Activated CD8-positive, alpha-beta memory T cell treated with anti-CD3 and anti-CD28 coated beads for 1 hour (primary cell): ENCODE data around the gene THRAP3.

ENCODE experiments used
- DNase-seq, 2 donors: peaks; one replicate each; pipeline ENCODE4 v3.0.0-alpha.2; 2020; ENCODE audit warnings: low read depth in 1 of 2; ENCODE audit errors: extremely low read depth in 1 of 2

Gene THRAP3

DNA sequence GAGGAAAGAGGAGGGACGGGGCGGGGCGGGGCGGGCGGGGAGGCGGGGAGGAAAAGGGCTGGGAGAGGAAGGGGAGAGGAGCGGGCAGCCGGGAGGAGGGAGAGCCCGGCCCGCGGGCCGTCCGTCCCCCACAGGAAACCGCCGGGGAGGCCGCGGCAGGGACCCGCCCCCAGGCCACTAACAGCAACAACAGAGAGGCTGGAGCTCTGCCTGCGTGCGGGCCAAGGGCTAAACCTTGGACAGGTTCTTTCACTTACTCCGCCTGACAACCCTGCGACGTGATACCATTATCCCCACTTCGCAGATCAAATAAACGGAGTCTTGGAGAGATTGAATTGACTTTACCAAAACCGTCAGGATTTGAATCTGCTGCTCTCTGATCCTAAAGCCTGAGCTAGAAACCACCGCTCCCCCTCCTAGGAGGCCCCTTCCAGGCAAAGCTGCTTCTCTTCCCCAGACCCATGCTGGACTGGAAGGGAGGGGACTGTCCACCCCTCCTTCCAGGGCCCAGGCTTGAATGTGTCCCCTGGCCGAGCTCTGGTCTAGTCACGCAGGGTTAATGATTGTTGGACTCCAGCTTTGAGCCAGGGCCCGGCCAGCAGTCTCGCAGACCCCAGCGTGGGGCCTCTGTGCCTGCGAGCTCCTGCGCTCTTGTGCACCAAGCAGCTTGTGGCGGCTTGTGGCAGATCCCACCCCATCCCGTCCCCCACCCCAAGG, 99.6 kb downstream of the THRAP3 start, which contains the start of gene EVA1B:
EVA1B (minus strand) TSS at position 10 of the 717 bp plus-strand sequence. CDS start 608 bp downstream, outside the sequence.
- DNase-seq, result peak in 1 of 2 donors; percentile 33

DNA sequence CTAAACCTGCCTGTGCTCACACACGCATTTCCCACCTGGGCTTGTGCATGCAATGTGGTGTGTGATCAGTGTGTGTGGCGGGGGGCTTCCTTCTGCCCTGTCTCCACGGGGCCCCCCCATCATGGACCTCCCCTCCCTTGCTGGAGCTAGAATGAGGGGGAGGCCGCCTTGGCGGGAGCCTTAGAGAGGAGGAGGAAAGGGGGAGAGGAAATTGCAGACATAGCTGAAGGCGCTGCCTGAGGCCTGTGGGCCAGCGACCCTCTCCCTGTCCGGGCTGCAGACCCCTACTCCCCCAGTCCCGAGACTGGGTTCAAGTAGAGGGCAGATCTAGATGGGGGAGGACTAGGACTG, 100.1 kb downstream of the THRAP3 start:
- no peak for DNase-seq

DNA sequence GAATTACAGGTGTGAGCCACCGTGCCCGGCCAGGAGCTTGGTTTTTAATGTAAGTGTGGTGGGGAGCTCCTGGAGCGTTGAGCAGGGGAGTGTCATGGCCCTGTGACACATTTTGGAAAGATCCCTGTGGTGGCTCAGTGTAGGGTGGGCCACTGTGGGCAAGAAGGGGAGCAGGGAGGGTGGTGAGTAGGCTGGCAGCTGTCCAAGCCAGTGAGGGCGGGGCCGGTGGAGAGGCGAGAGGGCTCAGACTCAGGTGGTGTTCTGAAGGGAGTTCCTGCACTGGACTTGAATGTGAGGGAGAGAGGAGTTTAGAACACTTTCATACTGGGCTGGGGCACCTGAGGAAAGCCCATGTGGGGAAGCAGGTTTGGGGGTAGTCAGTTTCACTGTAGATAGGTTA, 102.3 kb downstream of the THRAP3 start:
- no peak for DNase-seq

DNA sequence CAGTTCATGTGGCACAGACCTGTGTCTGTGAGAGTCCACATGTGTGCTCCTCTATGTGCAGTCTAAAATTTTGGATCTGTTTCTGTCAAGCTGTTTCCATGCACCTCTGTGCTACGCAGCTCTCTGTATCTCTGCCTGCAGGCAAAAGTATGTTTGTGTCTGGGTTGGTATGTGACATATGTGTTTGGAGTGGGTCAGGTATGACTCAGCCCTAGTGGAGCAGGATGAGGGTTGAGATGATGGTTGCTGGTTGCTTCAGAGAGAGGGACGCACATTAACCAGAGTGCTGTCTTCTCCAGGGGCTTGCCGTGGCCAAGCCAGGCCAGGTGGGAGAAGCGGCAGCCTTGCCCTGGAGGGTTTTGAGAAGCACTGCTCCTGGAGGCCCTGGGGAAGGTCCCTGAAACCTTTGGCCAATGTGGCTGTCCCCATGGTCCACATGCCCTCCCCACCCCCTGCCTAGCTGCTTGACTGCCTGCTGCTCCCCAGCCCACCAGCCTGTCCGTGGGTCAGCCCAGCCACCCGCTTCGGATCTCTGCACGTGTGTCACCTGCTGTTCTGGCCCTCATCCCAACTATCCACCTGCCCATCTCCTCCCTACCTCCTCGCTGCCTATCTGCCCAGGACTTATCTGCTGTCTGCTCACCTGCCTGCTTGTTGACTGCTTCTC, 103.3 kb downstream of the THRAP3 start:
- DNase-seq, result no peak

DNA sequence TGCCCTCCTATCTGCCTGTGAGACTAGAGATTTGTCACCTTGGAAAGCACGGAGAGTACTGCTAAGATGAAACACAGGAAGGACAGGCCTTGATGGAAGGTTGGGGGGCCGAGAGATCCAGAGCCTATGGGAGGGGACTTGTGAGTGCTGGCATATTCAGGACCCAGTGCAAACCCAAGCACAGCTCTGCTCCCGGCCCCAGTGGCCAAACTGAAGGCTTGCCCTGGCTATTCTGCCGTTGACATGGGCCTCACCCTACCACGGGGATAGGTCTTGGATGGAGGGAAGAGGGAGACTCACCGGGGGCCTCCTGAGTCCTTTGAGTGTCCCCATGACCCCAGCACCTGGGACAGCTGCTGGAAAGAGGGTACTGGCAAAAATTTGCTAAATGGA, 103.8 kb downstream of the THRAP3 start:
- no peak for DNase-seq

DNA sequence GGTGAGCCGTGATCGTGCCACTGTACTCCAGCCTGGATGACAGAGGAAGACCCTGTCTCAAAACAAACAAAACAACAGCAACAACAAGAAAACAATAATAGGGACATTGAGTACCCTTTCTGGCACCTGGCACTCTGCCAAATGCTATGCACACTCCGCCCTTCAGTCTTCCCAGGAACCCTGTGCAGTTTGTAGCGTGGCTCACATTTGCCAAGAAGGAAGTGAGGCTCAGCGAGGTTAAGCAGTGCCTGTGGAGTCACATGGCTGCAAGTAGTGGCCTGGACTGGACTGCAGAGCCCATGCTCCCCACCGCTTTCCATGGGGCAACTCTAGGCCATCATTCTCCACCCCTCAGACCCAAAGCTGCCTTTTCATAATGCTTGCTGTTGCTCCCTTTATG, 104.5 kb downstream of the THRAP3 start:
- no peak for DNase-seq

DNA sequence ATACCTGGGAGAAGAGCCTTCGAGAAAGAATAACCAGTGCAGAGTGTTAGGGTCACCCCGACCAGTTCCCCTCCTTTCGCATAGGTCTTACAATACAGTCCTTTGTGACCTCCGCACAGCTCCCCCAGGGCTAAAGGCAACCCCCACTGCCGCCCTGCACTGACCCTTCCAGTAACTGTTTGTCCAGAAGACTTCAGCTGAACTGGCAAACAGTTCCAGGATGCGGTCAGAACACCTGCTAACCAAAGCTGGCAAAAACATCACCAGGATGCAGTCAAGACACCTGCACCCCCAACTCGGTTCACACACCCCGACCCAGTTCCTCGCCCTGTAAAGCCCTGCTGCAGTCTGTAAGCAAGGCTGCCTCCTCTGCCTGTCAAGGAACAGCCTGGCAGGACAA, 105.6 kb downstream of the THRAP3 start:
- no peak for DNase-seq

DNA sequence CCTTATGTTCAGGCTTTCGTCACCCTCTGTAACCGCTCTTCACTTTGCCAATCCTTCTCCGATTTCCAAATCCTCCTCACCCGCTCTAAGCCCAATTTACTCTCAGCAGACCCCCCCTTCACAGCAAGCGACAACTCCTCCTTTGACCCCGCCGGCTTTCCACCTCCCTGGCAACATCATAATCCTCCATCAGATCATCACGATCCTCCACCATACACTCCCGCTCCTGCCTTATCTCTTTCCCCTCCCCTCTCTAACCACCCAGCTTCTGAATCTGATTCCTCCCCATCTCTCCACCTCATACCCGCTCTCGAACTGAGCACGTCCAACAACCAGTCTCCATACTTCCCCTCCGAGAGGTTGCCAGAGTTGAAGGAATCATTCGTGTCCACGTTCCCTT, 106.7 kb downstream of the THRAP3 start:
- DNase-seq, result no peak

DNA sequence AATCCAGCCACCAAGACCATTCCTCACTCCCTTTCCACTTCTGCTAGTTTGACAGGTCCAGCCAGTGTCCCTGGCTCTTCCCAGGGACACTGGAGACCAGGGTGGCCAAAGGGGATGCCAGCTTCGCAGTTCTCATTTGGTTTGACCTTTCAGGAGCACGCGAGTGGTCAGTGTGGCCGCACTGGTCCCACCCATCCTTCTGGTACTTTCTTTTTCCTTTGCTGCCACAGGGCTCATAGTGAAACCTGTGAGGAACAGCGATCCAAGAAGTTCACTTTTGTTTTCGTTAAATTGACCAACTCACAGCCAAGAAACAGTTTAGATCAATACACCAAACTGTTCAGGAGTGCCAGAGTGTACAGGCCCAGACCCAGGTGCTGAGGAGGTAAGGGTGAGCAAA, 113.6 kb downstream of the THRAP3 start:
- no peak for DNase-seq

DNA sequence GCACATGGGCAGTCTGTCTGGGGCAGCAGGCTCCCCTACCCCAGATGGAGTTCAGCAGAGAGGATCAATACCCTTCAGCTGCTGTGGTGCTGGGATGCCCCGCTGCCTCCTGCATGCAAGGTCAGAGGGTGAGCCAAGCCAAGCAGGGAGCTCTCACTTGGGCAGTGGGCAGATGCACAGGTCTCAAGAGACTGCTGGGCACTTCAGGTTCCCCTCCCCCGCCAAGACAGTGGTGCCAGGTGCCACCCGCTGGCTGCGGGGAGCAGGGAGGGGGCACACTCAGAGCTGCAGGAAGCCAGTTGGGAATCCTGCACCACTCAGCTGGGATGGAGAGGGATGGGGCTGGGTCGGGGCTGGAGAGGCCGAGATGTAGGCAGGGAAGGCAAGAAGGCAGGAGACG, 115.0 kb downstream of the THRAP3 start:
- DNase-seq, result no peak

DNA sequence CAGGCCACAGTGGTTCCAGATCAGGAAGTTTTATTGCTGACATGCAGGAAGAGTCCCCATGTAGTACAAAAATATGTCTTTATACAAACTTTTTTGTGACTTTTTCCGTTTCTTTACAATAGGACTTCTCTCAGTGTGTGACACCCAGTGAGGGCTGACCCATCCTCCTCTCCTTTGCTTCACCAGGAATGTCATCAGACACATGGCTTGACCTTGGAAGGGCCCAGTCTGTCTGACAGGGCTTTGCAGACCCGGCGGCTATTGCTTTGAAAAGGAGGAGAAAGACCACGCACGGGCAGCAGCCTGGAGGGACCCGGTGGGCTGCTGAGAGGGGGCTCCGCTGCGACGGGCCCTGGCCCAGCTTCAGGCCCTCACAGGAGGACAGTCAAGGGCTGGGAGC, 115.4 kb downstream of the THRAP3 start:
- DNase-seq, result no peak

DNA sequence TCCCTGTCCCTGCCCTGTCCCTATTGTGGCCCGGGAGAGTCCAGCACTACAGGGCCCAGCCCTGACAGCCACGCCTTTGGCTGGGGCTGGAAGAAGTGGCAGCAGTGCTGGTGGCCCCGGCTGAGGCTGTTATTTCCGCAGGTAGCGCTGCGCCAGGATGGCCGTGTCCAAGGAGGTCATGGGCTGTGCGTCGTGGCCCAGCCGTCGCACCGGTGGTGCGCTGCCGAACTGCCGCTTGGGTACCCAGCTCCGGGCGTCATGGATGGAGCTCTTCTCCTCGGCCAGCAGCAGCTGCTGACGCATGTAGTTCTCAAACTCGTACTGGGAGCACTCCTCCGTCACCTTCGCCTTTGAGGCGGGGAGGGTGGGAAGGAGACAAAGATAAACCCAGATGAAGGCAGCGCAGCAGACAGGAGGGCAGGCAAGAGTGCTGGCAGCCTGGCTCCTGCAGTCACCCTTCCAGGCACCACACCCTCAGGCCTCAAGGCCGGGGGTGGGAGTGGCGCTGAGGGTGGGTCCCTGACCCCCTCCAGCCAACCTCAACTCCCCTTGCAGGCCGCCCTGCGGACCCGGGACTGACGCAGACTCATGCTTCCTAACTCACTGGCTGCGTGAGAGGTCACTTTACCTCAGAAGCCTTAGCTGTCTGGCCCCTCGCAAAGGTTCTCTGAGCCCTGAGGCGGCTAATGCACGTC, 117.5 kb downstream of the THRAP3 start:
- DNase-seq, result no peak

DNA sequence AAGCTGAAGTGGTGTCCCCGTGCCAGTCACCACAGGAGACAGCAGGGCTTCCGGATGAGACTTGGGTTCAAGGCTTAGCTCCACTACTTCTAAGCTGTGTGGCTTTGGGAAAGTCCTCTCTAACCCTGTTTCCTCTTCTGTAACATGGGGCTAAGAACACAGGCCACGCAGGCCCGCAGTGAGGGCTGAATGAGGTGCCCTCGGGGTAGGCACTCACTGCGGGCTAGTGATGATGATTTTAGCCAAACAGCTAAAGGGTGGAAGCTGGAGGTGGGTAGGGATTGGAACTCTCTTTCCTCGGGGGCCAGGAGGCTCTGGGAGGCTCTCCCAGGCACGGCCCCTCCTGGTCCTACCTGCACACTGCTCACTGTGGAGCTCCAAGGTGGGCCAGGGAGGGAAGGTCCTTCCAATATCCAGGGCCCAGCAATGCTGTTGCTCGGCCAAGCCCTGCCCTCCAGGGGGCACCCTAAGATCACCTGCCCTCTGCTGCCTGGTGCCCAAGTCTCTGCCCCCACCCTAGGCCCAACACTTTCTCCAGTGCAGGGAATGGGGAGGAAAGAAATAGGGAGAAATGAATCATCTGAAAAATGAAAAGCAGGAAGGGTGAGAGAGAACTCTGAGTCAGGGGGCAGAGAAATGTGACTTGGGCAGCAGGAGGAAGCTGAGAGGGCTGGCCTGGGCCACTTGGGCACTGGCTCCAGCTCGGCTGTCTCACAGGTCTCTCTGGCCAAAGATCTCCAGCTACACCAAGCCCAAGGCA, 118.4 kb downstream of the THRAP3 start:
- peak in 1 of 2 donors; percentile 45 for DNase-seq

DNA sequence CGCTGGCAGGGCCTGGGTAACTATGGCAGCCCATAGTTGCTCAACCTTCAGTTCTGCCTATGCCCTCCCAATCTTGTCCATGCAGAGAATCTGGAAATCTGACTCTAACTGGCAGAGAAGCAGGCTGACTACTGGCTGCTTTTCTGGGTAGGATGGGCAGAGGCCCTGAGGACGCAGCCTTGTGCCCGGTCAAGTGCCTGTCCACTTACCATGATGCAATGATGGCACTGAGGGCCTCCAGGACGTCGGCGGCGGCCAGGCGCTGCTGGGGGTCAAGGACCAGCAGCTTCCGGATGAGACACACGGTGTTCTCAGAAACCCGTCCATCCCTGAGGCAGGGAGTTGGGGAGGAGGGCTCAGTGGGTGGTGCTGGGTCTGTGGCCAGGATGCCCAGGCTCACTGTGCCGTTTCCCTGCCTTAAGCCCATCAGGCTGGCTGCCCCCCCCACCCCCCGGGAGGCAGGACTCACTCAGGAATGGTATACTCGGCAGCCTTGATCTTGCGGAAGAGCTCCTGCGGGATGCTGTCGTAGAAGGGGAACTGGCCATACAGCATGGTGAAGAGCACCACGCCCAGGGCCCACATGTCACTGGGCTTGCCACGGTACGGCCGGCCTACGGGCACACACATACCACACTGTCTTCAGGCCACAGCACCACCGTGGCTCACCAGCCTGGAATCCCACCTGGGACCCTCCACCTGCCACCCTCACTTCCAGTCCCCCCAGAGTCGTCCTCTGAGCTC, 119.6 kb downstream of the THRAP3 start:
- no peak for DNase-seq

DNA sequence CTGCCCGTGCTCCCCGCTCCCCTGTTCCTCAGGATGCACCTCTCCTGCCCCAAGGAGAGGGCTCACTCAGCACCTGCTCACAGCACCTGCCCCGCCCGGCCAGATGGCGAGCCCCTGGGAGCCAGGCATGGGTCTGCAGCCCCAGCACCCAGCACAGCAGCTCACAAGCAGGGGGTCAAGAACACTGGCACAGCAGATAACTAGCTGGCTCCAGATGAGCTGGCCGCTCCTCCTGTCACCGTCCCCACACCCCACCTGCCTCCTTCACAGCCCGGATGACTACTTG, 120.1 kb downstream of the THRAP3 start:
- no peak for DNase-seq

DNA sequence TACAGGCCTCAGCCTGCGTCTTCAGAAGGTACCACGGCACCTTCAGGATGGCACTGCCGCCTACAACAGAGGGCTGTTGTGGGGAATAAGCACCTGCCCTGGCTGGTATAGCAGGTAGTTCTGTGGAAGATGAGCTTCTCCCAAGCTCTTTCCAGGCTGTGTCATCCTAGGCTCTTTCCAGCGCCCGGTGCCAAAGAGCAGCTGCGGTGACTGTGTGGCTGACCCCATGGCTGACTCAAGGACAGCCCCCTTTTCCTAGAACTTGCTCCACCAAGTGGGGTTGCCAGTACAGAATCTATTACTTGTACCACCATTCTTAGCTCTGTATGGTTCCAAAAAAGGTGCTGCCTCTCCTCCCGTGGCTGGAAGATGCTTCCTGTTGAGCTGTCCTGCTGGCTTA, 121.1 kb downstream of the THRAP3 start:
- no peak for DNase-seq

DNA sequence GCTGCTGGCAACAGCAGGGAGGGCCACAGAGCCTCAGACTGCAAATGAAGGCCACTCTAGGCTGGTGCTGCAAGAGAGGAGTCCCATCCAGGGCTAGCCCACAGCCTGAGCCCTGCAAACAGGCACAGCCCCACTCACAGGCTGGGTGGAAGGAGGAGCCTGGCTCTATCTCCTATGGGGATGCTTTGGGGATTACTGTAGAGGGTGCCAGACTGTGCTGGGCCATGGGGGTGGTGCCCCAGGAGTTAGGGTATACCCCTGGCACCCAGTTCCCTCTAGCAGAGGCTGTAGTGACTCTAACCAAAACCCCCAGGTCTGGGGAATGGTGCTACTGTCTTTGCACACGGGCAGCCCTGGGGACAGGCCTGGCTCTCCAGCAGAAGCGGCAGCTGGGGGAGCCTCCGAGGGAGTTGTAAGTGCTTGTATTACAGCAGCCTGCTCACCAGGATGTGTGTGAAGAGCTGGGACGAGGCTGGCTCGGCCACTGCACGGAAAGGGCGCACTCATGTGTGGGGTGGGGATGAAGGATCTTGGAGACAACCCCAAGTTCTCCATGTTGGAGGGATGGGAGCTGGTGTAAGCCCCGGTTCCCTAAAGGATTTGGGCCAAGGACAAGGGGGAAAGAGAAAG, 122.6 kb downstream of the THRAP3 start:
- no peak for DNase-seq

DNA sequence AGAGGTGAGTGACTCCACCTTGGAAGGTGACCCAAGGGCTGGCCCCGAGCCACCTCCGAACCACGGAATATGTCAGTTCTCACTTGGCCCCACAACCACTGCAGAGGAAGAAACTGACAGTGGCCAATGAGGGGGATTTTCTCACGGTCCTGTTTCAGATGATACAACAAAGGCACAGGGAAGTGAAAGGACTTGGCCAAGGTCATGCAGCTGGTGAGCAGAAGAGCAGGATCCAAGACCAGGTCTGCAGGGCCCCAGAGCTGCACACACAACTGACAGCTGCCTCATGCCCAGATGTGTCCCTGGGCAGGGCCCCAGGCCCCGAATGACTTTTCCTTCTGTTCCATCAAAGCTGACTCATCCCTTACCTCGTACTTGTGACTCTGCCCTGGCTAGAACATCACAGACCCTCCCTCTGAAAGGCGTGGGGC, 125.0 kb downstream of the THRAP3 start:
- no peak for DNase-seq

DNA sequence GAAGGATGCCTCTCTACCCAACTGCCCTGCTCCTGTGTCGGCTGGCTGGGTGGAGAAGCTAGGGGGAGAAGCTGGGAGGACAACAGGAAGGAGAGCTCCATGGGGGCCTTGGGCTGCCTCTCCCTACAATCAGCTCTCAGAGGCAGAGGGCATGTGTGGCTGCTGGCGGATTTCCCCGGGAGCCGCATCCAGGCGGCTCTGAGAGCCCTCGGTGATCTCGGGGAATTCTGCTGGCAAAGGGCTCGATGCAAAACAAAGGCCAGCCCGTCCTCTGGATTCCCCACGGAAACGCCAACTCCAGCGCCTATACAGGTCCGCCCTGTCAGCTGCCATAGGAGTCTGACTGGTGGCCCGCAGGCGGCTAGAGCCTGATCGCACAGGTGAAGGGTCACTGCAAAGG, 125.6 kb downstream of the THRAP3 start:
- DNase-seq, result no peak

DNA sequence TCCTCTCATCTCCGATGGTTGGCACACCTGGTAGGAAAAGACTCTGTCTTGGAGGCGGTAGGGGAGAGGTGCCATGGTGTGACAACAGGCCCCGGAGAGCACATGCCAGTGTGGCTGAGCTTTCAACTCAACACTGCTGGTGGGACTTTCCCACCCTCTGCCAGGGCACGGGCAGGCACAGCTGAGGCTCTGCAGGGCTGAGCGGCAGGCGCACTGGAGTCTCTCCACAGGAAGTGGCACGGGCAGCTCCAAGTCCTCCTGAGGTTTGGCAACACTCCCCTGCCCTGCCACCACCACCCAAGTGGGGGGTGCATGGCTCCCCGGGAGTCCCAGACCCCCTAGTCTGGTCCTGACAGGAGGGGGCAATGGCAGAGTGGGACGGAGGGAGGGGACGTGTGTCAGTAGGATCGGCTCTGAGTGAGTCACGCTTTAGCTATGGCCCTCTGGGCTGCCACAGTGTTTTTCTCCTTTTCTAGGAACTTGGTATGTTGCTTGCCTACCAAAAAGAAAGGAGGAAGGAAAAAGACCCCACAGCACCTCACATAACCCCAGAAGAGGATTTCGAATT, 126.5 kb downstream of the THRAP3 start:
- DNase-seq, result peak in 1 of 2 donors; percentile 17
